Sciatic nerve (tissue), 2 donors: ENCODE results near the gene NFKBIZ. TPM values are rescaled to one million over a fixed set of nuclear protein-coding genes. Genes with fewer than 3 reads are reported as not detected.

Experiments
- ATAC-seq: fragments of 200-7000 bp; cut with Tn5 transposase; one replicate; pipeline ENCODE4 v1.9.1; 2020; ENCODE audit warnings: mild to moderate bottlenecking, moderate library complexity
- DNase-seq: peaks from one replicate; pipeline ENCODE4 v3.0.0-alpha.2; 2020; ENCODE audit warnings: low spot score
- intact Hi-C: fragments of 100-400 bp; cut with DNase I; formaldehyde crosslinking; loops from one replicate; pipeline ENCODE4 v1.14.2; 2022
- total RNA-seq: library from RNA; stranded (reverse); fragmentation: NEBNext Ultra II Directional; extraction: Animal tissue kit (Norgen Biotek cat#: 25700); gene quantifications from one replicate; pipeline ENCODE4 v1.2.1, GENCODE V29; 2021
- donor health status: DM: no; HTN: no; CAD: no.
- donor health status: DM: no; HTN: no; CAD: no.

NFKBIZ gene
- total RNA-seq, 1 donor from 2014 or later, result 91.6 TPM

GRCh38 chr3:101846709-101847108 lies 2.6 kb upstream of the NFKBIZ start:
- no peak for DNase-seq
- intact Hi-C loops, result no loop called here

GRCh38 chr3:101847328-101847727 lies 2.0 kb upstream of the NFKBIZ start:
- intact Hi-C loops, result no loop called here
- DNase-seq, result no peak
- ATAC-seq, result no peak

More at GRCh38 chr3:101846709-101847108, 2.6 kb upstream of the NFKBIZ start:
- ATAC-seq, result no peak

DNA sequence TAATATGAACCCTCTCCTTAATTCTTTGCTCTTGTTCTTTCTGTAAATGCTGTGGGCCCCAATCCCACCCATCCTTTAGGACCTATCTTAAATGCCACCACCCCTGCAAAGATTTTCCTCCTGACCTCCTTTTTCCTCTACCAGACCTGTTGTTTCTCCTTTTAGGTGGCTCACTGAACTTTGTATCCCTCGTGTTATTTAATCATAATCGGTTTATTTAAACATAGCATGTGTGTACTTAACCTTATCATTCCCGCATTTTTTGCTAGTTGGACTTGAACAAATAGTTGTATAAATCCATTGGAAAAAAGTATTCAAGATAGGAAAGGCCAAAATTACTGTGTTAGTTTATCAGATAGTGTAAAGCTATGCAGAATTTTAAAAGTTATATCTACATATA lies 988 bp upstream of the NFKBIZ start:
- DNase-seq, result no peak
- intact Hi-C loops, result no loop called here
- no peak for ATAC-seq

DNA sequence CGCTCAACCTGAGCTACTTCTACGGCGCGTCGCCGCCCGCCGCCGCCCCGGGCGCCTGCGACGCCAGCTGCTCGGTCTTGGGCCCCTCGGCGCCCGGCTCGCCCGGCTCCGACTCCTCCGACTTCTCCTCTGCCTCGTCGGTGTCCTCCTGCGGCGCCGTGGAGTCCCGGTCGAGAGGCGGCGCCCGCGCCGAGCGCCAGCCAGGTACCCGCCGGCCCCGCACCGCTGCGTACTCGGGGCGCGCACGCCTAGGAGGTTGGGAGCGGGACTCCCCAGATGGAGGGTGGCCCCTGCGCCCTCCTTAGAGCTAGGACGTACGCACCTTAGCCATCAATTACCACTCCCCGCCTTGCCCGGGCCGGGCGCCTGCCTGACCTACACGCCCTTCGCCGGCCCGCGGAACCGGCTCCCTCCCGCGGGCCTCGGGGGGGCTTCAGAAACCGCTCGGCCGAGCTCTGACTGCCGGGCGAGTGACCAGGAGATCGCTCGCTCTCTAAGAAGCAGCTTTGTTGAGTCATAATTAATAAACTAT lies 466 bp downstream of the NFKBIZ start:
- DNase-seq (peak; percentile 71), ATAC-seq (peak; percentile 48)
- intact Hi-C loops, result no loop called here

- DNase-seq, result no peak
- intact Hi-C loops, result no loop called here
- ATAC-seq, result peak; percentile 33
These were observed 1.1 kb downstream of the NFKBIZ start for GRCh38 chr3:101850246-101851051.

GRCh38 chr3:101851072-101851770 lies 1.9 kb downstream of the NFKBIZ start:
- DNase-seq, result no peak
- no peak for ATAC-seq
- intact Hi-C loops, result no loop called here

GRCh38 chr3:101851850-101852714 lies 2.8 kb downstream of the NFKBIZ start:
- ATAC-seq, result no peak
- no peak for DNase-seq
- intact Hi-C loops, result no loop called here

GRCh38 chr3:101852983-101853840 lies 3.9 kb downstream of the NFKBIZ start:
- intact Hi-C loops, result no loop called here
- no peak for ATAC-seq

GRCh38 chr3:101853982-101854381 lies 4.7 kb downstream of the NFKBIZ start:
- intact Hi-C loops, result no loop called here
- ATAC-seq (no peak), DNase-seq (no peak)

More at GRCh38 chr3:101852983-101853840, 3.9 kb downstream of the NFKBIZ start:
- DNase-seq, result no peak

DNA sequence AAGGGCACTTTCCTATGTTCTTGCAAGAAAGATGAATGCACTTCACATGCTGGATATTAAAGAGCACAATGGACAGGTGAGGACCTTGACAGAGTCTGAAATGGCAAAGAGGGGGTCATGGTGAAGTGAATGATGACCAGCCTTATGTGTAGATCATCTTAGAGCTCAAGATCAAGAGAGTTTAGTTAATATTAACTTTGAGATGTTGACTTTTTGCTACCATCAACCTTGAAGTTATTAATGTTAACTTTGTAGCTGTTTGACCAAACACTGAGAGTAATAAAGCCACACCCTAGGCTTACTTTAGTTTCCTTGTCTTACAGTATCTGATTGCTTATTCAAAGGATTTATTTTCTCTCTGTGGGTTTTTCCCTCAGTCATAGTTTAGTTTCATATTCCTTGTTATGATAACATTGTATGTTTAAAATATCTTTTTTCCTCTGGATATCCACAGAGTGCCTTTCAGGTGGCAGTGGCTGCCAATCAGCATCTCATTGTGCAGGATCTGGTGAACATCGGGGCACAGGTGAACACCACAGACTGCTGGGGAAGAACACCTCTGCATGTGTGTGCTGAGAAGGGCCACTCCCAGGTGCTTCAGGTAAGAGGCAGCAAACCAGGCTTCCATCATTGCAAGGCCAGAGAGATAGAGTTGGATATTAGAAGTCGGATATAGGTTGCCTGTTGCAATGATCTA lies 5.4 kb downstream of the NFKBIZ start:
- intact Hi-C loops, result no loop called here
- ATAC-seq, result no peak
- DNase-seq, result no peak

DNA sequence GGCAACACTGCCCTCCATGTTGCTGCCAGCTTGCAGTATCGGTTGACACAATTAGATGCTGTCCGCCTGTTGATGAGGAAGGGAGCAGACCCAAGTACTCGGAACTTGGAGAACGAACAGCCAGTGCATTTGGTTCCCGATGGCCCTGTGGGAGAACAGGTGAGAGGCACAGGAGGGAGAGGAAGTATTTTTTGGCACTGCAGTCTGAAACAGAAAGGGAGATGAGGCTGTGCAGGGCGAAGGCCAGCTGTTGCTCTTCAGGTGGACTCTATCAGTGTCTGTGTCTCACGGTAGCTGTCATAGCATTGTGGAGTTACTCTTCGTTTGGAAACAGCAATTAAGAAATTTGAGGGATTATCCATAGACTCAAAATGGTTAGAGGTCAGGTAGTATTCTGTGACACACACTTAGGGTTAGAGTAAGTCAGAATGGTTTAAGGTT lies 8.0 kb downstream of the NFKBIZ start:
- intact Hi-C loops, result no loop called here
- DNase-seq (no peak), ATAC-seq (no peak)

DNA sequence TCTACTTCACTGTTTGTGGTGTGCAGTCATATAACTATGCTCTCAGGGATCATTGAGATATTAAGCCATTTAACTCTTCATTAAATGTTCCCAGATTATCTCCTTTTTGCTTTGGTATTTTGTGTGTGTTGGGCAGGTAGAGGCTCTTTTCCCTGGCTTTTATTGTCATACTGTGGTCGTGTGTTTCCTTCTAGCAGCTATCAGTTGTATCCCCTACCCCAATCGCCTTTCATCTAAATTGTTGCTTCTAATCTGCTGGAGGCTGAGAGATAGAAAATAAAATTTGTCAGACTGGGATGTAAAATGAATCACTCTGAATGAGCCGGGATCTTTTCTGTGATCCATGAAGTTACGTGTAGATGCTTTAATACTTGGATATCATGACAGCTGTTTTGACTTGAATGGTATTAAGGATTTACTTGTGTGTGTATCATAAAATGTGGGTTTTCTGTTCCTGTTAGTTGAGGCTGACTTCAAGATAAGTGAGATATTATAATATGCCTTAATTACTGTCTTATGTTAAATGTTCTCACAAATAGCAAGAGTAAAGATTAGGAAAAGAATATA lies 9.2 kb downstream of the NFKBIZ start:
- no peak for ATAC-seq
- intact Hi-C loops, result no loop called here
- no peak for DNase-seq

DNA sequence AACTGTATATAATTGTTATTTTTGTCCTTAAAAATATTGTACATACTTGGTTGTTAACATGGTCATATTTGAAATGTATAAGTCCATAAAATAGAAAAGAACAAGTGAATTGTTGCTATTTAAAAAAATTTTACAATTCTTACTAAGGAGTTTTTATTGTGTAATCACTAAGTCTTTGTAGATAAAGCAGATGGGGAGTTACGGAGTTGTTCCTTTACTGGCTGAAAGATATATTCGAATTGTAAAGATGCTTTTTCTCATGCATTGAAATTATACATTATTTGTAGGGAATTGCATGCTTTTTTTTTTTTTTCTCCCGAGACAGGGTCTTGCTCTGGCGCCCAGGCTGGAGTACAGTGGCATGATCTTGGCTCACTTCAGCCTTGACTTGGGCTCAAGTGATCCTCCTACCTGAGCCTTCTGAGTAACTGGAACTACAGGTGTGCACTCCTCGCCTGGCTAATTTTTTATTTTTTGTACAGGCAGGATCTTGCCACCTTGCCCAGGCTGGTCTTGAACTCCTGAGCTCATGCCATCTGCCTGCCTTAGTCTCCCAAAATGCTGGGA lies 10.7 kb downstream of the NFKBIZ start:
- DNase-seq (no peak), ATAC-seq (no peak)
- intact Hi-C loops, result no loop called here

DNA sequence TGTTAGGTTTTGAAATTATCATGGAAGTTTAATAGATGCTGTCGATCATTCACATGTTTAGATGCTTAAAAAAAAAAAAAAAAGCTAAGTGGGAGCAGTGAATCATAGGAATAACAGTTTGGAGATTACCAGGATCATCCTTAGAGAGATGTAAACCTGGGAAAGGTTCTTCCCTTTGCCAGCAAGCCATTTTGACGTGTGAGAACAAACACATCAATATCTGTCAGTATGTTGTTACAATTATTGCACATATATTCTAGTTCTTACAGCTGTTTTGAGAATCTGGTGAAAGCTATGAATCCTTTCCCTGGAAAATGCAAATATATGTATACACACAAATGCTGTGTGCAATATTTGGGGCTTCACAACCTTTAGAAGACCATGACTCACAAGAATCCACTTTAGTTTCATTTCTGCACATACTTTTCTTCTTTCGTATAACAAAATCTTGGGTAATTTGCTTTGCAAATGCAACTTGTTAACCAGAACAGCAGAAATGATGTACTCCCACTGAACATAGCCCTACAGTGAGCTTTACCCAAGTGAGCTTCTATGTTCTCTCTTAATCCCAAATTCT lies 12.0 kb downstream of the NFKBIZ start:
- intact Hi-C loops, result no loop called here
- DNase-seq, result no peak
- no peak for ATAC-seq

DNA sequence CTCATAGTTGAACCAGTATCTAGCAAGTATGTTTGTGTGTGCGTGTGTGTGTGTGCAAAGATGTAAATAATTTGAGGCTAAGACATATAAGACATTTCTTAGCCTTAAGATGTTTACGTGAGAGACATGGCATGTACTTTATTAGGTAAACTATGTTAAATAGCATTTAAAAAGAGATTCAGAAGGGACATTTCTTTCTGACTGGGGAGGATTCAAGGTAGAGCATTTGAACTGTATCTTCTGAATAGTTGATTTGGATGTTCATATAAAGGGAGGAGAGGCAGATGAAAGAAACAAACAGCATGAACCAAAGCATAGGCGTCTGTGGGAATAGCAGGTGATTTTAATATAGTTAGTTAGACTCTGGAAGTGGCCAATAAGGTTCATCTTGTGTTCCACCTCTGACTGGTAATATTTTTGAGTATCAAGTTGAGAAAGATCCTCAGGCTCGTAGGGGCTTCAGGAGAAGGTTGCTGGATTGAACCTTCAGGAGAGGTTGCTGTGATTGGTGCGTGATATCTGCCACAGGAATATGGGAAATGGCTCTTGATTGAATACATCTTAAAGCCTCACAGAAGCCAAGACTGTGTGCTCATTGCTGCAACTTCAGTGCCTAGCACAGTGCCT lies 12.6 kb downstream of the NFKBIZ start:
- no peak for ATAC-seq
- DNase-seq, result no peak
- intact Hi-C loops, result no loop called here

DNA sequence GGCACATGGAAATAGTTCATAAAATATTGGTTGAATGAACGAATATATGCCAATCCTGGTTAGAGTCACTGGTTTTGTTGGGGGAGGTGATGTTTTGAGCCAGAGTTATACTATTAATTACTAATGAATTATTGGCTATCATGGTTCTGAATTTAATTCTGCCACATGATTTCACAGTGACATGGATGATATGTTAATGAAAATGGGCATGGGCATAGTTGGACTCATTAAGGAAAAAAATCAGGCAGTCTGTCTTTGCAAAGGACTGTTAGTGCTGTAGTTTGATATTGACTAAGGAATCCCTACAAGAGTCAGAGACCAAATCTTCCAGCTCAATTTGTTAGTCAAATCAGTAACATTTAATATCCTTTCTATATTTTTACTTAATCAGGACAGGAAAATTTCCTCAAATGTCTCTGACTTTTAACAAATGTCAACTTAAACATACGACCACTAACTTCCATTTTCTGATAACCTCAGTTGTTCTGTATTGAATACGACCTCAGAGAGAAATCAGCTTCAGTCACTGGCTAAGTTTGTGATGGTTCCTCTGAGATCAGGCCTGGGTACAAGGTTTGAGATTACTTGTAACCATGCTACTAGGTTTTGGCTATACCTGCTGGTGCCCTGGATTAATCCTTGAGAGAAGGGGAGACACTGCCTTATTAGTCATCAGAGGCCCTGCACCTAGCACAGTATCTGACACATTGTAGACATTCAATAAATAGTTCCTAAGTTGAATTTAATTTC lies 13.3 kb downstream of the NFKBIZ start:
- no peak for DNase-seq
- ATAC-seq, result no peak
- intact Hi-C loops, result no loop called here
